Activated CD8-positive, alpha-beta memory T cell treated with anti-CD3 and anti-CD28 coated beads, Interleukin-2, amount 50 U/mL, for 4 hours (primary cell): ENCODE data around the gene UBE2M.
"Not testable (repeated sequence)": the region's sequence is repeated elsewhere in the genome, so short reads cannot be mapped to it uniquely, and the experiment has no call there.

Experiments
- DNase-seq: peaks from one replicate; pipeline ENCODE4 v3.0.0-alpha.2; 2020

The UBE2M gene

DNA sequence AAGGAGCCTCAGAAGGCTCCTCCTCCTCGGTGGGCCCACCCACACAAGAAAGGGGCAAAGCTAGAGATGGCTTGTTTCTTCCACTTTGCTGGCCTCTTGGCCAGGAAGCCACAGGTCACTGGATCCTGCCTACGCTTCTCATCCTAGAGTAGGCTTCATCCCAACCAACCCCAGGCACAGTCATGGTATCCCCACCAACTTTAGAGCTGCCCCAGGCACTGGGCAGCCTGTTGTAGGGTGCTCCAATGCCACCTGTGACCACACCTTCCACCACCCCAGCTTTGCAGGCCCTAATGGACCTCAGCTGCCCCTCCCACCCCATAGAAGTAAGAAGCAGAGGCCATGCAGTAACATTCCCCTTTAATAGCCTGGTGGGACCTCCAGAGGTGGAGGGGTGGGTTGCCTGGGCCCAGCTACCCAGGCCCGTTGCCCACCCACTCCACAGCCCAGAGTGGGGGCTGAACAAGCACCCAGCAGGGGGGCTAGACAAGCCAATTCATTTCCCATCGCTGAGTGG is 3.0 kb downstream of the UBE2M start:
- DNase-seq, result no peak

DNA sequence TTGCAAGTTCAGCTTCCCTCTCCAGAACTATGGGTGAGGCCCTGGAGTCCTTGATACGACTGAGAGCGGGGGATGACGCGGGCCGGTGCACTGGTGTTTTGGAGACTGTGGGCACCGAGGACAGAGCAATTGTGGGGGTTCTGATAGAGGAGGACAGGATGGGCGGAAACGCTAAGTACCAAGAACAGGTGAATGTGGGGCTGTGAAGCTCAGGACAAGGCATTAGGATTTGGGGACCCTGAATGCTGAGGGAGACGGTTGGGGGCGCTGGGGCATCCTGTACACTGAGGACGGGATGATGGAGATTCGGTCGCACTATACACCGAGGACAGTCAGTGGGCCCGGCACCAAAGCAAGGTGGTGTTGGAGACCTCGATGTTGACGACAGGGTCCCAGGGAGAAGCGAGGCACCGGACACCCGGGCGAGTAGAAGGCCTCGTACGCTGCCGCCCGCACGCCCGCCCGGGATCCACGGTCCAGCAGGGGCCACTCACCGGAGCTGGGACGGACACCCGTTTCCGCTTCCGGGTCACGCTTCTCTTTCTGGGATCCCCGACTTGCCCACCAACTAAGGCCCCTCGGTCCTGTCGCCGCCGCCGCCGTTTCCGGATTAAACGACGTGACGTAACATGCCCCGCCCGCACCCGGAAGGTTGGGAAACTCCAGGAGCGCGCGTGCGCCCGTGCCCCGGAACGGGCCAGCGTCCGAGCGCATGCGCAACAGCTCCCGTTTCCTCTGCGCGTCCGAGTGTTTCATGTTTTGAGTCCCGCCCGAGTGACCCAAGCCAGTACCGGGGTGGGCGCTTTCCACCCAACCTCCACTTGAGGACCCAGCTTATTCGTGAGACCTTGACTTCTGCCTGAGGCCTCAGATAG is 3.7 kb downstream of the UBE2M start, which contains the start of gene CHMP2A:
Gene CHMP2A, minus strand, starts transcription at position 612 of the 875 bp plus-strand sequence. CDS start 893 bp downstream, outside the sequence.
- DNase-seq, result peak; percentile 98

DNA sequence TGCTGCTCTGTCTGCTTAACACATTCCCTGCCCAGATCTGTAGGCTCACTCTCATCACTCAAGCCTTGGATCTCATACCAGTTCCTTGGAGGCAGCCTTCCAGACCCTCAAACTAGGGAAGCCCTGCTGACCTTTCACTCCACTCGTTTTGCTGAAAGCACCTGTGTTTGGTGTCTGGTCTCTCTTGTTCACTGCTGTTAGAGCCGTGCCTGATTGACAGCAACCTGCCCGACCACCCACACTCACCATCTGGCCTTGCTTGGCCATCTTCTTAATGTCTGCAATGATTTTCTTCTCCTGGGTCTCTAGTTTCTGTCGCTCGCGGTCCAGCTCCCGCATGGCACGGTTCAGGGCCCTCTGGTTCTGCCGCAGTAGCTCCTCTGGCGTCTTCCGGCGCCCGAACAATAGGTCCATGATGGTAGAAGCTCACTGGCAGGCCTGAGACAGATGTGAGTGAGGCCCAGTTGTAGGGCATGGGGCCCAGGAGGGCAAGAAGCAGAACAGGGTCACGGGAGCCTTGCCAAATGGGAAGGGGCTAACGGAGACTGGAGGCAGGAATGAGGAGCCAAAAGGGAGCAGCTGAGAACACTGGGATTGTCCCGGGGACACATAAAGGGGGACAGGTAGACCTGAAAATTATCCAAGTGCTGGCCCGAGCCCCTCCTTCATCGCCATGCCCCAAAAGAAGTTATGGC is 4.5 kb downstream of the UBE2M start:
- DNase-seq, result no peak

DNA sequence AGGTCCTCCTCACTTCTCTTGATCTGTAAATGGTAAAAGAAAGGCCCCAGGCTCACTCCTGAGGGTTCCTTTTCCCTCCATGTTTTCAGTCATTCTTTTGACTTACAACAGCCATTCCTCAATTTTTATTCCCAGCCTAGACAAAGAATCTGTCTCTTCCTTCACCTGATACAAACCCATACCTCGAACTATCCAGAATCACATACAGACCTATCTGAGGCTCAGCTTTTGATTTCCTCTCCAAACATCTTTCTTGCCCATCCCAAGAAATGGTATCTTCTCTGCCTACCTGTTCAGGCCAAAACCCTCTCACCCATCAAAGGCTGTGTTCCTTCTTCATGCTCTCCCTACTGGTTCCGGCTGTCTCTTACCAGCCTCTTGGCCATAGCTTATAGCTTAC is 5.8 kb downstream of the UBE2M start:
- no peak for DNase-seq

DNA sequence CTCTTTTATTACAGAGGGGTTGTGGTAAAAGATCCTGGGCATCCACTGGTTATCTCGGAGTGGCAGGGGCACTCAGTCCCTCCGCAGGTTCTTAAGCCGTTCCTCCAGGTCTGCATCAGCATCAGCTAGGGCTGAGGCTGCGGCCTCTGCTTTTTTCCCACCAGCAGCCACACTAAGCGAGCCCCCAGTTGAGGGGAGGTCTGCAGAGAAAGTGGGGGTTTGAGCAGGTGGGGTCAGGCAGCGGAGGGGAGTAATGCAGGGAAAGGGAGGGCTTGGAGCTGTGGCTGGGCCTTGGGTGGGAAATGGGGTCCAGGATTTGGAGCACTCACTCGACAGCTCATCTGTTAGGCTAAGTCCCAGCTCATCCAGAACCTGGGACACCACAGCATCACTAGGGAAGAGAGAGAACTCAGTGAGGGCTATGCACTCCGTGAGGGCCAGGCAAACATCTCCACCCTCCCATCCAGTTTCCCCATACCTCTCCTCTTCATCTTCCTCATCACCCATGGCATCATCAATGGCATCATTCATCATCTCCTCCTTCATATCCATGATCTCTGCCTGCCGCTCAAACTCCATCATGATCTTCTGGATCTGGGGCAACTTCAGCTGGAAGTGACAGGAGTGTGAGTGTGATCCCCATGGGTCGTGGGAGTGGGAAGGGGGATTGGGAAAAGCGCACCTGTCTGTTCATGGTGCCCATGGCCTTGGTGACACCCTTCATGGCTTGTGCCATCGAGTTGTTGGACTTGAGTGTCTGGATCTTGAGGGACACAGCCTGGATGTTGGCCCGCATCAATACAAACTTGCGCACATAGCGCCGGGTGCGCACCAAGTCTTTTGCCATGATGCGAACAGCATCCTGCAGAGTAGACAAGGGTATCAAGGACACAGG is 6.6 kb downstream of the UBE2M start:
- DNase-seq, result no peak

DNA sequence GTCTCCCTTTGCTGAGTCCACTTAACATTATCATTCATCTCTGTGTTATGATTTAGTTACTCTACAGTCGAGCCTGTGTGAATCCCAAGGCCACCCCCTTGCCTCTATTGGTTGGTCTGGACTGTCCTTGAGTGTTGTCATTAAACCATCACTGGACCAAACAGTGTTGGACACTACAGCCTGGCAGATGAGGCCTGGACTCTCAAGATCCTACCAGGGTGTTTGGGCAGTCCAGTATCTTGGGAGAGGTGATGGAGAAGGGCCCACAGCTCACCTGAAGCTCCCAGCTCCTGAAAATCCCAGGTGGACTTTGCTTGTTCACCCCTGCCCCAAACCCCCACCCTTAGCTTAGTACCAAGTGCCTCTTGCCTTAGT is 7.3 kb downstream of the UBE2M start:
- DNase-seq, result no peak

DNA sequence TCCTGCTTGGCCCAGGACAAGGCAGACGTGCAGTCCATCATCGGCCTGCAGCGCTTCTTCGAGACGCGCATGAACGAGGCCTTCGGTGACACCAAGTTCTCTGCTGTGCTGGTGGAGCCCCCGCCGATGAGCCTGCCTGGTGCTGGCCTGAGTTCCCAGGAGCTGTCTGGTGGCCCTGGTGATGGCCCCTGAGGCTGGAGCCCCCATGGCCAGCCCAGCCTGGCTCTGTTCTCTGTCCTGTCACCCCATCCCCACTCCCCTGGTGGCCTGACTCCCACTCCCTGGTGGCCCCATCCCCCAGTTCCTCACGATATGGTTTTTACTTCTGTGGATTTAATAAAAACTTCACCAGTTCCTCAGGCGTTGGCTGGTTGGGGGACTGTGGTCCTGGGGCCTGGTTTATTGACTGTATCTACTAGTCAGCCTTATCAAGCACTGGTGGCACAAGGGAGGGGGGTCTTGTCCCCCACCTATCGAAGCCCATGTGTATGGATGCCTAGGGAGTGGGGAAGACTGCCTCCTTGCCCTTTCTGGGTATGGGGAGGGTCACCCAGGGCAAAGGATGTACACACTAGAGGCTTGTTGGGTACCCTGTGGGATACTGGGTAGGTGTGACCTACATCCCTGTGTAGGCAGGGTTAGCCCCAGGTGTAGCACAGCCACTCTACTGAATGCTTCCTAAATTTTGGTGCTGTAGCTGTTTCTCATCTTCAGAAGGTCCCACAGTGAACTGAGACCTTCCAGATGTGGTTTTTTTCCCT is 7.9 kb downstream of the UBE2M start:
- no peak for DNase-seq

DNA sequence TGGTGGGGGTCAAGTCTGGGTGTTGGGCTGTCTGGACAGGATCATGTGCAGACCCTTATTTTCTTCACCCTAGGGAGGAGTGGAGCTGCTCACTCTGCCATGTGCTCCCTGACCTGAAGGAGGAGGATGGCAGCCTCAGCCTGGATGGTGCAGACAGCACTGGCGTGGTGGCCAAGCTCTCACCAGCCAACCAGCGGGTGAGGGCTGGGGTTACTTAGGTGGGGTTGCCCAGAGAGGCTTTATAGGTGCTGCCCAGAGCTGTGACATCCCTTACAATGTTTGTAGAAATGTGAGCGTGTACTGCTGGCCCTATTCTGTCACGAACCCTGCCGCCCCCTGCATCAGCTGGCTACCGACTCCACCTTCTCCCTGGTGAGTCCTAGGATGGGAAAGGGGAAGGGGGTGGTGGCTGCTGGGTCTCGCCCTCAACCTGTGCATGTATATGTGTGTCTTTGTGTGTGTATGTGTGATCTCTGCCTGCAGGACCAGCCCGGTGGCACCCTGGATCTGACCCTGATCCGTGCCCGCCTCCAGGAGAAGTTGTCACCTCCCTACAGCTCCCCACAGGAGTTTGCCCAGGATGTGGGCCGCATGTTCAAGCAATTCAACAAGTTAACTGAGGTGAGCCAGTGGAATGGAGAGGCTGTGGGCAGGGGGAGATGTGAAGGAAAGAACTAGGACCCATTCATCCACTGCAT is 8.6 kb downstream of the UBE2M start:
- no peak for DNase-seq

DNA sequence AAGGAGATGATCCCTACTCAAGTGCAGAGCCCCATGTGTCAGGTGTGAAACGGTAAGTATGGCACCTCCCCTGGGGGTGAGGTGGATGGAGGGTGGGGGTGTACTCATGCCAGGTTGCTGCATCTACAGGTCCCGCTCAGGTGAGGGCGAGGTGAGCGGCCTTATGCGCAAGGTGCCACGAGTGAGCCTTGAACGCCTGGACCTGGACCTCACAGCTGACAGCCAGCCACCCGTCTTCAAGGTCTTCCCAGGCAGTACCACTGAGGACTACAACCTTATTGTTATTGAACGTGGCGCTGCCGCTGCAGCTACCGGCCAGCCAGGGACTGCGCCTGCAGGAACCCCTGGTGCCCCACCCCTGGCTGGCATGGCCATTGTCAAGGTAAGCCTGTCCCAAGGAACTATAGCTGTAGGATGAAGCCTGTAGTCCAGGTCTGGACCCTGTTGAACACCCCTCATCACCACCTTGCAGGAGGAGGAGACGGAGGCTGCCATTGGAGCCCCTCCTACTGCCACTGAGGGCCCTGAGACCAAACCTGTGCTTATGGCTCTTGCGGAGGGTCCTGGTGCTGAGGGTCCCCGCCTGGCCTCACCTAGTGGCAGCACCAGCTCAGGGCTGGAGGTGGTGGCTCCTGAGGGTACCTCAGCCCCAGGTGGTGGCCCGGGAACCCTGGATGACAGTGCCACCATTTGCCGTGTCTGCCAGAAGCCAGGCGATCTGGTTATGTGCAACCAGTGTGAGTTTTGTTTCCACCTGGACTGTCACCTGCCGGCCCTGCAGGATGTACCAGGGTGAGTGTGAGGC is 9.3 kb downstream of the UBE2M start:
- no peak for DNase-seq

DNA sequence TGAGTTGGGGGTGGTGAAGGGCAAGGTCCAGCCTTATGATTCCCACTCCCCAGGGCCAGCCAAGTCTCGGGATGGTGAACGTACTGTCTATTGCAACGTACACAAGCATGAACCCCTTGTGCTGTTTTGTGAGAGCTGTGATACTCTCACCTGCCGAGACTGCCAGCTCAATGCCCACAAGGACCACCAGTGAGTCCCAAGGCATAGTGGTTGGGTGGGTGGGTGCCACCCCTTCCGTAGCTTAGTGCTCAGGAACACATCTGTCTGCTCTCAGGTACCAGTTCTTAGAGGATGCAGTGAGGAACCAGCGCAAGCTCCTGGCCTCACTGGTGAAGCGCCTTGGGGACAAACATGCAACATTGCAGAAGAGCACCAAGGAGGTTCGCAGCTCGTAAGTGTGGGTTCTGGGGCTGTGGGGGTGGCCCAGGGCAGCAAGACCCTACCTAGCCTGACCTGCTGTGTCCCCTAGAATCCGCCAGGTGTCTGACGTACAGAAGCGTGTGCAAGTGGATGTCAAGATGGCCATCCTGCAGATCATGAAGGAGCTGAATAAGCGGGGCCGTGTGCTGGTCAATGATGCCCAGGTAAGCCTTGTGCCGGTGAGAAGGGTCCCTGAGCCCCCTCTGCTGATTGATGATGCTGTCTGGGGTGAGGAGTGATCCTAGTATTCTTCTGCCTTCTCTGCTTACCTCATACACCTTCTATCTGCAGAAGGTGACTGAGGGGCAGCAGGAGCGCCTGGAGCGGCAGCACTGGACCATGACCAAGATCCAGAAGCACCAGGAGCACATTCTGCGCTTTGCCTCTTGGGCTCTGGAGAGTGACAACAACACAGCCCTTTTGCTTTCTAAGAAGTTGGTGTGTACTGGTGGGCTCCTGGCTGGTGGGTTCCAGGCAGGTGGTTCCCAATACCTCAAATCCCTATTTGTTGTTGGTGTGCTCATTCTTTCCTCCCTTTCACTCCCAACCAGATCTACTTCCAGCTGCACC is 10.8 kb downstream of the UBE2M start:
- no peak for DNase-seq

DNA sequence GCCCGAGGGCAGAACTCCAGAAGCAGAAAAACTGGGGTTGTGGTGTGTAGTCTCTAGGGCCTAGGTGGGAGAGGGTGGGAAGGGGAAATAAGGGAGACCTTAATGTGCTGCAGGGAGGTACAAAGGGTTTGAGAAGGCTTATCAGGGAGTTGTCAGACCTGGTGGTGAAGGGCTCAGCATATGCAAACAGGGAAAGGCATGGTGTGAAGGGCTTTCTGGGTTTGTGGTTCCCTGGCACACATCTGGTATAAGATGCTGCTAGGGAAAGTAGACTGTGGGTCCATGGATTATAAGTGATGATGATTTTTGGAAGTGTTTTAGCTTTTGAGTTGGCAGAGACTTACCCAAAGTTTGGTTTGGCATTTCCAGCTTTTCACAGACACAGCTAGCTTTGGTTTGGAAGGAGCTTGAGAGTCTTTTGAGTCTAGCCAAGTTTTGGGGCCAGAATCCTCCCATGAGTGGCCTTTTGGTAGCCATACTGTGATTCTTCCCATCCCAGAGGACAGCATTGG is 12.3 kb downstream of the UBE2M start:
- no peak for DNase-seq

DNA sequence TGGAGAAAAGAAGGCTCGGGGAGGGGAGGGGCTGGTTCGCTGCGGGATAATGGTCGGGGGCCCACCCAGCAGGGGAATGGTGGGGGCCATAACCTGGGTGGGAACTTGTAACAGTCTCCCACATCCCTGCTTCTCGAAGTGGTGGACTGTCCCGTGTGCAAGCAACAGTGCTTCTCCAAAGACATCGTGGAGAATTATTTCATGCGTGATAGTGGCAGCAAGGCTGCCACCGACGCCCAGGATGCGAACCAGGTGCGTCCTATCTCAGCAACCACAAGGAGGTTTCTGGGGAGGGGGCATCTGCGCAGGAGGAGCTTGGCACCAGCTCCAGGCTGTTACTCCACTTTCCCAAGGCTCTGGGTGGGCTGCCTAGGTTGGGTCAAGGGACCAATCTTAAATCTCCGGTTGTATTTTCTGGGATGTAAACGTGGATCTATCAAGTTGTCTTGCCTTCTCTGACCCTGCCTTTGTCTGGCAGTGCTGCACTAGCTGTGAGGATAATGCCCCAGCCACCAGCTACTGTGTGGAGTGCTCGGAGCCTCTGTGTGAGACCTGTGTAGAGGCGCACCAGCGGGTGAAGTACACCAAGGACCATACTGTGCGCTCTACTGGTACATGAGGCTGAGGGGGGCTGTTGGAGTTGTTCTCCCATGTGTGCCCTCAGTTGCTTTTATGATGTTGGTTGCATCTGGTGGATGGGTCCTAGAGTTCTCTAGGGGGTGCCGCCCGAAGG is 13.0 kb downstream of the UBE2M start:
- no peak for DNase-seq

DNA sequence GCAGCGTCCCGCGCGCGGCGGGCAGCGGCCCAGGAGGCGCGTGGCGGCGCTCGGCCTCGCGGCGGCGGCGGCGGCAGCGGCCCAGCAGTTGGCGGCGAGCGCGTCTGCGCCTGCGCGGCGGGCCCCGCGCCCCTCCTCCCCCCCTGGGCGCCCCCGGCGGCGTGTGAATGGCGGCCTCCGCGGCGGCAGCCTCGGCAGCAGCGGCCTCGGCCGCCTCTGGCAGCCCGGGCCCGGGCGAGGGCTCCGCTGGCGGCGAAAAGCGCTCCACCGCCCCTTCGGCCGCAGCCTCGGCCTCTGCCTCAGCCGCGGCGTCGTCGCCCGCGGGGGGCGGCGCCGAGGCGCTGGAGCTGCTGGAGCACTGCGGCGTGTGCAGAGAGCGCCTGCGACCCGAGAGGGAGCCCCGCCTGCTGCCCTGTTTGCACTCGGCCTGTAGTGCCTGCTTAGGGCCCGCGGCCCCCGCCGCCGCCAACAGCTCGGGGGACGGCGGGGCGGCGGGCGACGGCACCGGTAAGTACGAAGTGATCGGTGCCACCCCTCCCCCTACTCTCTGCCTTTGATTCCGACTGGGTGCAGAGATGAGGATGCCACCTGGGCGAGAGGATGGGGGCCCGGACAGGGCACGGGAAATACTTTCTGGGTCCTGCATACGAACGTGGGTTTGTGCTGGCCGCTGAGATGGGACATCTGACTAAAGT is 13.7 kb downstream of the UBE2M start:
- DNase-seq, result peak; percentile 78

DNA sequence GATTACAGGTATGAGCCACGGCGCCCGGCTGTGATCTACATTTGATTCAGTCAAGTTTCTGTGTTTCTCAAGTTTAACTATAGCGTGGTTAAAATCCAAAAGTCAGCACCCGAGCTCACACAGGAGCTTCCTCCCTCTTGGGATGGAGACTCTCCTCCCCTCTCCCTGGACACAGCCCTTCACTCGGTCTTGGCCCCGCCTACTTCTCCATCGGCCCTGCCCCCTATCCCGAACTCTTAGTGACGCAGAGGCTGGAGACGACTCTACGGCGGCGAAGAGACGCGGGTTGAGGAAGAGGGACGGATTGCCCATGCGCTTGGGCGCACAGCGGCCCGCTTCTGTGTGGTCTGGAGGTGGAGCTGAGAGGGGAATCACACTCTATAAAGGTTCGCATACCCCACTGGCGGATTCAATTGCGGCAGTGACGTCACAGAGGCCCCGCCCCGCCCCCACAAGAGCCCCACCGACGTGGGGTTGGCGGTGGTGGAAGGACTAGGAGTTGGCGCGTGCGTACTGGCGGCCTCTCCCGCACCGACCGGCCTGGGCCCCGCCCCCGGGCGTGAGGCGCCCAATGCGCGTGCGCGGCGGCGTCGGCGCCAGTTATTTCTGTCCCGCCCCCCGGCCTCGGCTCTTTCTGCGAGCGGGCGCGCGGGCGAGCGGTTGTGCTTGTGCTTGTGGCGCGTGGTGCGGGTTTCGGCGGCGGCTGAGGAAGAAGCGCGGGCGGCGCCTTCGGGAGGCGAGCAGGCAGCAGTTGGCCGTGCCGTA is 14.4 kb downstream of the UBE2M start, which contains the start of gene TRIM28:
Gene TRIM28, plus strand, starts transcription at position 239 of the 765 bp plus-strand sequence. CDS start 694 bp downstream, outside the sequence.
- DNase-seq, result peak; percentile 100

DNA sequence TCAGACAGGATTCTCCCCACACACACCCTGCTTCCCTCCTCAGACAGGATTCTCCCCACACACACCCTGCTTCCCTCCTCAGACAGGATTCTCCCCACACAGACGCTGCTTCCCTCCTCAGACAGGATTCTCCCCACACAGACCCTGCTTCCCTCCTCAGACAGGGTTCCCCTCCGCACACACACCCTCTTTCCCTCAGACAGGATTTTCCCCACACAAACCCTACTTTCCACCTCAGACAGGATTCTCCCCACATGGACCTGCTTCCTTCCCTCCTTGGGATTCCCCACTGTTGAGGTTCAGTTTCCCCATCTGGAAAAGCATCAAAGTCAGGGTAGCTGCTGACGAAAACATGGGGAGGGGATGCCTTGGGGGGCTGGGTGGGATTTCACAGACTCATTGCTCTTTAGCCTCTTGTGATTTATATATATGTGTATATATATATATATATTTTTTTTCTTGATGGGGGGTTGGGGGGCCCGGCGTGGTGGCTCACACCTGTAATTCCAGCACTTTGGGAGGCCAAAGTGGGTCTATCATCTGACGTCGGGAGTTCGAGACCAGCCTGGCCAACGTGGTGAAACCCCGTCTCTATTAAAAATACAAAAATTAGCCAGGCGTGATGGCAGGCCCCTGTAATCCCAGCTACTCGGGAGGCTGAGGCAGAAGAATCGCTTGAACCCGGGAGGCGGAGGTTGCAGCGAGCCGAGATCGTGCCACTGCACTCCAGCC is 15.6 kb downstream of the UBE2M start:
- DNase-seq, result not testable (repeated sequence)

DNA sequence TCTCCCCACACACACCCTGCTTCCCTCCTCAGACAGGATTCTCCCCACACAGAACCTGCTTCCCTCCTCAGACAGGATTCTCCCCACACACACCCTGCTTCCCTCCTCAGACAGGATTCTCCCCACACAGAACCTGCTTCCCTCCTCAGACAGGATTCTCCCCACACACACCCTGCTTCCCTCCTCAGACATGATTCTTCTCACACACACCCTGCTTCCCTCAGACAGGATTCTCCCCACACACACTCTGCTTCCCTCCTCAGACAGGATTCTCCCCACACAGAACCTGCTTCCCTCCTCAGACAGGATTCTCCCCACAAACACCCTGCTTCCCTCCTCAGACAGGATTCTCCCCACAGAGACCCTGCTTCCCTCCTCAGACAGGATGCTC is 19.2 kb downstream of the UBE2M start:
- not testable (repeated sequence) for DNase-seq
